ENCODE data around the gene CERT1.

Gene CERT1

GRCh38 chr5:75387806-75388205 is 123.6 kb downstream of the CERT1 start:
- DNase-seq, result no peak

GRCh38 chr5:75384218-75384617 is 127.2 kb downstream of the CERT1 start:
- no peak for DNase-seq

- DNase-seq, result no peak
Observed at GRCh38 chr5:75381456-75381855, 130.0 kb downstream of the CERT1 start.

GRCh38 chr5:75380099-75380498 is 131.3 kb downstream of the CERT1 start:
- DNase-seq, result no peak

- DNase-seq, result no peak
Observed at GRCh38 chr5:75375414-75375813, 136.0 kb downstream of the CERT1 start.

- DNase-seq, result no peak
Observed at GRCh38 chr5:75374394-75374814, 137.0 kb downstream of the CERT1 start.

- no peak for DNase-seq
Observed at GRCh38 chr5:75373862-75374261, 137.6 kb downstream of the CERT1 start.

GRCh38 chr5:75368391-75368790 is 143.0 kb downstream of the CERT1 start:
- no peak for DNase-seq

GRCh38 chr5:75367401-75367800 is 144.0 kb downstream of the CERT1 start:
- DNase-seq, result no peak

GRCh38 chr5:75366787-75367186 is 144.6 kb downstream of the CERT1 start:
- DNase-seq, result no peak

GRCh38 chr5:75365740-75366139 is 145.7 kb downstream of the CERT1 start:
- no peak for DNase-seq

GRCh38 chr5:75364571-75365280 is 146.7 kb downstream of the CERT1 start:
- no peak for DNase-seq

- DNase-seq, result no peak
Observed at GRCh38 chr5:75363726-75364495, 147.5 kb downstream of the CERT1 start.

- DNase-seq, result no peak
Observed at GRCh38 chr5:75363111-75363510, 148.3 kb downstream of the CERT1 start.

GRCh38 chr5:75362474-75362975 is 148.9 kb downstream of the CERT1 start:
- DNase-seq, result no peak

GRCh38 chr5:75361310-75361709 is 150.1 kb downstream of the CERT1 start:
- no peak for DNase-seq

- no peak for DNase-seq
Observed at GRCh38 chr5:75358117-75358516, 153.3 kb downstream of the CERT1 start.

GRCh38 chr5:75356719-75357118 is 154.7 kb downstream of the CERT1 start:
- DNase-seq, result no peak

- no peak for DNase-seq
Observed at GRCh38 chr5:75355236-75355635, 156.2 kb downstream of the CERT1 start.

- DNase-seq, result no peak
Observed at GRCh38 chr5:75351139-75351926, 160.1 kb downstream of the CERT1 start.

GRCh38 chr5:75349663-75350062 is 161.8 kb downstream of the CERT1 start:
- no peak for DNase-seq

- DNase-seq, result no peak
Observed at GRCh38 chr5:75348241-75348640, 163.2 kb downstream of the CERT1 start.

GRCh38 chr5:75342836-75343235 is 168.6 kb downstream of the CERT1 start:
- DNase-seq, result no peak
